ENCODE measurements around the gene ASF1B.
A peak's percentile ranks its signal among the peaks of the same experiment; 100 is the strongest.

The ASF1B gene

DNA sequence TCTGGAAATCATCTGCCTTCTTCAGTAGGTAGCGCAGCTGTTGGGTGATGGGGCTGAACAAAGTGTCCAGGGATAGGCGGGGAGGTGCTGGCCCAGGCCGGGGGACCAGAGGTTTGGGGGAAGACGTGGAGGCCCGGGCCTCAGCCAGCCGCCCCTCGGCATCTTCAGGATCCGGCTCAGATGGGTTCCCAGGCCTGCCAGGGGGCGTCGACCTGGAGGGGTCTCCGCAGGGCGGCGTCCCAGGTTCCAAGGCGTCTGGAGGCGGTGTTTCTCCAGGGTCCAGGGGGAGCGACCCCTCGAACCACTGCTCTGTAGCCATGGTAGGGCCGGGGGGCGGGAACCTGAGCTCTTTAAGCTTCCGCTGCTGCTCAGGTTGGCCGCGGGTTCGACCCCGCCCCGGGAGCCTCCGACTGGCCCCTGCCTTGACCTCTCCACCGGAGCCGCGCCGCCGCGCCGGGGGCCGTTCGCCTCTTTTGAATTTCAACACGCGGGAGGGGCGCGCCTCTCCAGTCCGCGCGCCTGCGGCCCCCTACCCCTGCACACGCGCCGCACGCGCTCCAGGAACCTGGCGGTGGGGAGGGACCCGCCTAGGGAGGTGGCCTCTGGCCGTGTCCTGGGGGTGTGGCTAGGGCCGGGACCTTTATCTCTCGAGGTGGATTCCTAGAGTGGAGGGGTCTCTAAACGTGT lies 50.9 kb downstream of the ASF1B start, which contains the start of gene C19orf67:
Gene C19orf67, minus strand, starts transcription at position 475 of the 687 bp plus-strand sequence. Its CDS starts 156 bp downstream, at position 319.
- no peak for DNase-seq
- Mint-ChIP-seq H3K9me3 (no peaks in the 10 kb centered on the region), H3K4me1 (peaks cover 6 to 17% of the 10 kb centered on the region in 2 donors), H3K27me3 (no peaks in the 10 kb centered on the region), H3K27ac (no peak within 1 kb of the TSS), H3K36me3 (peaks cover 10 to 17% of the 10 kb centered on the region in 2 donors), H3K4me3 (no peak within 1 kb of the TSS)
- ATAC-seq (replicated peaks), result no peak

DNA sequence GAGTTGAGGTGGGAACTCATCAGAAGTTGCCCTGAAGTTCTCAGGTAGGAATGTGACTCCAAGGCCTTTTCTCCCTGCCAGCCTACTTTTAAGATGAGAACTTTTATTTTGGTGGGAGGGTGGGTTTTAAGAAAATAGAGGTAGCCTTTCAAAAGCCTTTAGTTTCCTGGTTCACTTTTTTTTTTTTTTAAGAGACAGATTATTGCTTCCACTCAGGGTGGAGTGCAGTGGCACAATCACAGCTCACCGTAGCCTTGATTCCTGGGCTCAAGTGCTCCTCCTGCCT lies 53.8 kb downstream of the ASF1B start:
- H3K27me3 Mint-ChIP-seq, result no peaks in the 10 kb centered on the region
- peaks cover 0 to 3% of the 10 kb centered on the region in 2 donors for H3K36me3 Mint-ChIP-seq
- DNase-seq (no peak), ATAC-seq (replicated peaks) (no peak)
- peaks cover 2 to 11% of the 10 kb centered on the region in 2 donors for H3K4me1 Mint-ChIP-seq
- no peak overlapping the region for H3K4me3 Mint-ChIP-seq
- H3K27ac Mint-ChIP-seq, result no peak overlapping the region
- H3K9me3 Mint-ChIP-seq, result no peaks in the 10 kb centered on the region

DNA sequence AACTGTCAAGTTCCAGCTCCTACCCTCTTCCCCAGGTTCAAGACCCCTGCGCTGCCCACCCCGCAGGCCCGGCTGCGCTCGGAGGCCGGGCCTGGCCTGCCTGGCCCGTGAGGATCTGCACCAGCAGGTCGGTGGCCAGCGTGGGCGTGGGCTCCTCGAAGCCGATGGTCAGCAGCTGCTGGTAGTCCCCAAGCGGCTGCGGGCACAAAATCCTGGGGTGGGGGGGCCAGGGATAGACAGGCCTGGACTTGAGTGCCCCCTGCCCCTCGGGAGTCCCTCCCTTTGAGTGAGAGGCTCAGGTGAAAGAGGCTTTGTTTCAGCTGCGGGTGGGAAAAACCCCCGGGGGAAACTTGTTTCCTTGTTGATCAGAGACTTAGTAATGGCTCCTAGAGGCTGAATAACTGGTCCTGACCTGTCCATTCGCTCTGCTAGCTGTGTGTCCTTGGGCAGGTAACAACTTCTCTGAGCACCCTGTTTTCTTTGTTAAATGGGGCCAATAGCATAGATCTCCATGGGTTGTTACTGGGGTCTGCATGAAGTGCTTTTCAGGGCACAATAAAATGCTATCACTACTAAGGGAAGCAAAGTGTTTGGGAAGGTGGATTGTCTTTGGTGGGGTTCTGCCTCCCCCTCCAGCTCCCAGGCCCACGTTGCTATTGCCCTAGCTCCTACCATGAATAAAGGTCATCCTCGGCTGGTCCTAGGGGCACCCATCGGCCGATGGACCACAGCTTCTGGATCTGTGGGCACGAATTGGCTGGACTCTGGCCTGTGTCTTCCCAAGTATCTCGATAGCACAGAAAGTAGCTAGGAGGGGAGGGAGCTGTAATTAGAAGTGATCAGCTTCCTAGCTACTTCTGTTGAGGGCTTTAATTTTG lies 54.4 kb downstream of the ASF1B start:
- Mint-ChIP-seq H3K27ac (peak overlapping the region; percentile 97), H3K36me3 (peaks cover 0 to 3% of the 10 kb centered on the region in 2 donors), H3K27me3 (no peaks in the 10 kb centered on the region), H3K4me3 (peak overlapping the region; percentile 95 to 99), H3K4me1 (peaks cover 2 to 11% of the 10 kb centered on the region in 2 donors), H3K9me3 (no peaks in the 10 kb centered on the region)
- DNase-seq (peak; percentile 44), ATAC-seq (replicated peaks) (peak; percentile 12 to 51)

DNA sequence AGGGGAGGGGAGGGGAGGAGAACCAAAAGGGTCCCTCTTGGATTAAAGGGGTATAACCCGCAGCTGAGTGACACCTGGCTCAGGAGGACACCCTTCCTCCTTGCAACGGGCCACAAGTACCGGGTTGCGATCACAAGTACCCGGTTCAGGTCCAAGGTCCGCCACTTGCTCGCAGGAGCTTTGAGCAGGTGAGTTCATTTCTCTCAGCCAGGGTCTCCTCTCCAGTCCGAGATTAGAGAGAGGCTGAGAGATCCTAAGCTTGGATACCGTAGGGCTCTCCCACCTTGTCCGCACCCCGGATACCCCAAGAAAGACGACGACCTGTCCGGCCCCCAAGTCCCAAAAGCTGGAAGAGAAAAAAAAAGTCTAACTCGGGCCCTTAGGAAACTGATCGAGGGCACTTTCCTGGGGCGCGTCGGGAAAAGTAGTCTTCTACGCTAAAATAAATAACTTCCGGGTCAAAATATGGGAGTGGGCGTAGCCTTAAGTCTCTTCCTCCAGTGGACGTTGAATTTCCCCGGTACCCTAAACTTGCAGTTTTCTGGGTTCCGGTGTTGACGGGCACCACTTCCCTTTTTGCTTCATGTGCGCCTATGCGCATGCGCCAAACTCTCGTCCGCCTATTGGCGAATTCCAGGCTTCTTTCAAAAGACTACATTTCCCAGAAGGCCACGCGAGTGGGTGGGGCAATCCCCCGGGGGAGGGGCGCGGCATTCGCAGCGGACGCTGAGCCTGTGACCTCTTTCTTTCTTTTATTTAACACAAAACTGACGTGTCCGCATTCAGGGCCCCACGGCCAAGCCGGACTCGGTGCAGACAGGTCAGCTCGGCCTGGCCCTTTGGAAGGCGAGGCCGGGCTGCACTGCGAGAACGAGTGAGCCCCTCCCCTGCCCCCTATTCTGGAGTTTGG lies 55.2 kb downstream of the ASF1B start:
- peaks cover 0 to 3% of the 10 kb centered on the region in 2 donors for H3K36me3 Mint-ChIP-seq
- no peaks in the 10 kb centered on the region for H3K27me3 Mint-ChIP-seq
- DNase-seq (peak; percentile 98), ATAC-seq (replicated peaks) (peak; percentile 91 to 95)
- H3K9me3 Mint-ChIP-seq, result no peaks in the 10 kb centered on the region
- H3K4me1 Mint-ChIP-seq, result peaks cover 2 to 11% of the 10 kb centered on the region in 2 donors
- H3K27ac Mint-ChIP-seq, result peak overlapping the region; percentile 97
- peak overlapping the region; percentile 95 to 99 for H3K4me3 Mint-ChIP-seq

DNA sequence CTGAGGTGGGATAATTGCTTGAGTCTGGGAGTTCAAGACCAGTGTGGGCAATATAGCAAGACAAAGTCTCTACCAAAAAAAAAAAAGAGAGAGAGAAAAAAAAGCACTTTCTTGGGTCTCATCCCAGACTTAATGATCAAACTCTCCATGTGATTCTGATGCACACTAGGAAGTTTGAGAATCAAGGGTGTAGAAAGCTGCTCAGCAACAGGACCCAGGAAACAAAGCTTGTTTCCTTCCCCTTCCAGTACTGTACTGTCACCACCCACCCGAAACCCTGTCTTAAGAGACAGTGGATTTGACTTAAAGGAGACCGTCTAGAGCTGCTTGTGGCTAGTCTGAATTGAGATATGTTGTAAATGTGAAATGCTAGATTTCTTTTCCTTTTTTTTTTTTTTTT lies 58.0 kb downstream of the ASF1B start:
- DNase-seq (no peak), ATAC-seq (replicated peaks) (no peak)
- no peaks in the 10 kb centered on the region for H3K9me3 Mint-ChIP-seq

DNA sequence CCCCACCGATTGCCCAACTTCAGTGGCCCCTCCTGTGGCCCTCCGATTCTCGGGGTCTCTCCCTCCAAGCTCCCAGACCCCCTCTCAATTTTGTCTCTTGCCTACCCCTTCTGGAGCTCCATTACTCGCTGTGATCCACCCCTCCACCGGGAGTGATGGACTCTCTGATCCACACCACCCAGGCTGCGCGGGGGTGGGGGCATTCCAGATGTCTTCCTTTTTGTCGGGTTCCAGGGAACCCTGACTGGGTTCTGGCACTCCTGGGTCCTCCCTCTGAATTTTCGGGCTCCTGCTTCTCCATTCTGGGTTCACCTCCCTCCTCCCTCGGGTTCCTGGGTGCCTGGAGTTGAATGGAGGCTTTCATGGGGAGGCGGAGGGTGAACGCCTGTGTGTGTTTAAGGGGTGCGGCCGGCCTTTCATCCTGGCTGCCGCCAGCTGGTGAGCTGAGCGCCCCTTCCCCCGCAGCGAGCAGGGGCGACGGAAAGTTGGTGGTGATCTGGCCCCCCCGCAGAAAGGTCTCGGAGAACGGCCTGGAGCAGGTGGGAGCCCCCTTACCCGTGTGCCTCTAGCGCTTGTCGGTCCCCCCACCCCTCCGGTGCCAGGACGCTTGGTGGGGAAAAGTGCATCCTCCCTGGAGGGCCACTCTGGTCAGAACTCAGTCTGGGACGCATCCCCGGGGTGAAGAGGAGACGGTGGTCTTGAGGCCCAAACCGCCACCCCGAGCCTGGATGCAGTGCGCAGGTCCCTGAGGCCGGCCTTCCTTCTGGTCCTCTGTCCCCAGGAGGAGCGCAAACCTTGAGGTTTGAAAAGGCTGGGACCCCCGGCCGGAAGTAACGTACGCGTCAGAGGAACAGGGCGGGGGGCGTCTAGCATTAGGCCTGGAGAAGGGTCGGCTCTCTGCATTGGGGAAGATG lies 62.2 kb downstream of the ASF1B start:
- Mint-ChIP-seq H3K27ac (peak overlapping the region; percentile 63), H3K27me3 (peaks cover 3 to 7% of the 10 kb centered on the region in 2 donors), H3K36me3 (no peaks in the 10 kb centered on the region), H3K4me1 (peaks cover 12 to 24% of the 10 kb centered on the region in 2 donors), H3K9me3 (no peaks in the 10 kb centered on the region), H3K4me3 (peak overlapping the region; percentile 86 to 88)
- DNase-seq (peak; percentile 26), ATAC-seq (replicated peaks) (peak; percentile 4 to 6)

More for the DNA sequence above, 58.0 kb downstream of the ASF1B start:
- H3K27me3 Mint-ChIP-seq, result peaks cover 3 to 7% of the 10 kb centered on the region in 2 donors
- H3K36me3 Mint-ChIP-seq, result no peaks in the 10 kb centered on the region
- no peak overlapping the region for H3K4me3 Mint-ChIP-seq
- peaks cover 13 to 29% of the 10 kb centered on the region in 2 donors for H3K4me1 Mint-ChIP-seq
- no peak overlapping the region for H3K27ac Mint-ChIP-seq

DNA sequence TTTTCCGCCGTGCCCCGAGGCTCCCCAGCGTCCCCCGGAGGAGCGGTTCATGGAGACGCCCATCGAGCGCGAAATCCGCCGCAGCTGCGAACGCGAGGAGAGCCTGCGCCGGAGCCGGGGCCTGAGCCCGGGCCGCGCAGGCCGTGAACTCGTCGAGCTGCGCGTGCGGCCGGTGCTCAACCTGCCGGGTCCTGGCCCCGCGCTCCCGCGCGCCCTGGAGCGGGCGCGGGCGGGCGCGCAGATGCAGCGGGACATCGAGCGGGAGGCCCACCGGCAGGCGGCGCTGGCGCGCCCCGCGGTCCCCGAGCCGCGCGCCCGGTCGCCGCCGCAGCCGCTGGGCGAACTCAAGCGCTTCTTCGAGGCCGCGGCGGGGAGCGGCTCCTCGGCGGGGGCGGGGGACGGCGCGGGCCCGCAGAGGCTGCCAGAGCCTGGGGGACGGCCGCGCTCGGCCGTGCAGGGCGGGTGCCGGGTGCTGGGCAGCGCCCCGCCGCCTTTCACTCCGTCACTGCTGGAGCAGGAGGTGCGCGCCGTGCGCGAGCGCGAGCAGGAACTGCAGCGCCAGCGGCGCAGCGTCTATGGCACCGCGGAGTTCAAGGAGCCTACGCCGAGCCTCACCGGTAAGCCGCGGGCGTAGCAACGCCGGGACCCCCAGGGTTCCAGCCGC lies 63.0 kb downstream of the ASF1B start:
- Mint-ChIP-seq H3K27ac (no peak overlapping the region), H3K27me3 (peaks cover 3 to 7% of the 10 kb centered on the region in 2 donors), H3K4me3 (peak overlapping the region; percentile 86 to 88), H3K4me1 (peaks cover 12 to 24% of the 10 kb centered on the region in 2 donors), H3K9me3 (no peaks in the 10 kb centered on the region), H3K36me3 (no peaks in the 10 kb centered on the region)
- DNase-seq, result peak; percentile 74
- peak; percentile 78 to 82 for ATAC-seq (replicated peaks)

DNA sequence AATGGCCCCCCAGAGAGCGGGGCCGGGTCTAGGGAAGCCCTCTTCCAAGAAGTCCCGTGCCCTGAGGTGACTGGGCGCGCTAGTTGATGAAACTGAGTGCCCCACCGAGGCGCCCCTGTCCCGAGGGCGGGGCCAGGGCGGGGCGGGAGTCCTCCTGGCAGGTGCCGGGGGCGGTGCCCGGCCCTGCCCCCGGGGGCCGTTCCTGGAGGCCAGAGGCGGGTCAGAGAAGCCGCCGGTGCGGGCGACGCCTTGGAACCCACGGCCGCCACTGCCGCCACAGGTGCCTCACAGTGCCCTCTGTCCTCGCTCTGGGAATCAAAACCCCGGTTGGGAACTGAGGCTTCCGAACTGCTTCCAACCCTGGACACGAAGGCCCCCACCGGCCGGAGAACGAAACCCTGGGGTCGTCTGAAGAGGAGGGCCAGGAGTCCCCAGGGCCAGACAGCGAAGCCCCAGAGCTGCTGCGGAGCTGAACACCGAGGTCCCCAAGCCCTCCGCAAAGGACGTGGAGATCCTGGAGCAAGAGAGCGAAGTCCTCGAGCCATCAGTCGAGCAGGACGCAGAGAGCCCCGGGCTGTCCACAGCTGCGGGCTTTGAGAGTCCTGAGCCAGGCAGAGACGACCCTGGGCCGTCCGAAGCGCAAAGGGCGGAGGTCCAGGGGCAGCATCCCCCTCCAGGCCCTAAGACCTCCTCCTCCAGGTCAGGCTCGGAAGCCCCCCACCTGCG lies 63.7 kb downstream of the ASF1B start, which contains the start of gene MISP3:
Gene MISP3, plus strand, starts transcription at position 252 of the 726 bp plus-strand sequence. CDS start 524 bp downstream, outside the sequence.
- Mint-ChIP-seq H3K9me3 (no peaks in the 10 kb centered on the region), H3K27ac (peak within 1 kb of the TSS; percentile 56), H3K27me3 (peaks cover 3 to 7% of the 10 kb centered on the region in 2 donors), H3K4me3 (peak within 1 kb of the TSS; percentile 86 to 88), H3K4me1 (peaks cover 12 to 24% of the 10 kb centered on the region in 2 donors), H3K36me3 (no peaks in the 10 kb centered on the region)
- DNase-seq (no peak), ATAC-seq (replicated peaks) (peak; percentile 13 to 14)

DNA sequence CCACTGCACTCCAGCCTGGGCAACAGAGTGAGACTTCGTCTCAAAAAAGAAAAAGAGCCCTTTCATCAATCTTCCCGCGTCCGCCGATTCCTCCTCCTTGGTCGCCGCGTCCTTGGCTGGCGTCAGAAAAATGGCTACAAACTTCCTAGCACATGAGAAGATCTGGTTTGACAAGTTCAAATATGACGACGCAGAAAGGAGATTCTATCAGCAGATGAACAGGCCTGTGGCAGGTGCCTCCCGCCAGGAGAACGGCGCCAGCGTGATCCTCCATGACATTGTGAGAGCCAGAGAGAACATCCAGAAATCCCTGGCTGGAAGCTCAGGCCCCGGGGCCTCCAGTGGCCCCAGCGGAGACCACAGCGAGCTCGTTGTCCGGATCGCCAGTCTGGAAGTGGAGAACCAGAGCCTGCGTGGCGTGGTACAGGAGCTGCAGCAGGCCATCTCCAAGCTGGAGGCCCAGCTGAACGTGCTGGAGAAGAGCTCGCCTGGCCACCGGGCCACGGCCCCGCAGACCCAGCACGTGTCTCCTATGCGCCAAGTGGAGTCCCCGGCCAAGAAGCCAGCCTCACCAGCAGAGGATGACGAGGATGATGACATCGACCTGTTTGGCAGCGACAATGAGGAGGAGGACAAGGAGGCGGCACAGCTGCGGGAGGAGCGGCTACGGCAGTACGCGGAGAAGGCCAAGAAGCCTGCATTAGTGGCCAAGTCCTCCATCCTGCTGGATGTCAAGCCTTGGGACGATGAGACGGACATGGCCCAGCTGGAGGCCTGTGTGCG lies 65.9 kb downstream of the ASF1B start:
- no peak for ATAC-seq (replicated peaks)

More for the DNA sequence above, 65.9 kb downstream of the ASF1B start:
- Mint-ChIP-seq H3K36me3 (no peaks in the 10 kb centered on the region), H3K9me3 (no peaks in the 10 kb centered on the region), H3K27me3 (peaks cover 3 to 18% of the 10 kb centered on the region in 2 donors), H3K27ac (no peak overlapping the region), H3K4me3 (peak overlapping the region in 1 of 2 donors; percentile 17), H3K4me1 (peaks cover 14 to 33% of the 10 kb centered on the region in 2 donors)
- no peak for DNase-seq
